ENCODE results near the gene UNC5C.

The UNC5C gene

GRCh38 chr4:95548738-95549245 is at the start of gene UNC5C:
TSS of gene UNC5C (minus strand) at chr4:95548973.
- Histone ChIP-seq H3K9me3 (ENCODE audit: control insufficient read depth, insufficient read depth, low read length) (no peaks in the 10 kb centered on the region), H3K4me3 (ENCODE audit: low read depth, low read length) (peak within 1 kb of the TSS; percentile 84), H3K27ac (ENCODE audit: low read depth, low read length) (no peak within 1 kb of the TSS), H3K36me3 (ENCODE audit: control insufficient read depth, insufficient read depth, low read length) (no peaks in the 10 kb centered on the region), H3K4me1 (ENCODE audit: control insufficient read depth, insufficient read depth, low read length) (peaks cover 22% of the 10 kb centered on the region), H3K27me3 (ENCODE audit: control insufficient read depth, insufficient read depth, low read length) (peaks cover 72% of the 10 kb centered on the region), H3K9ac (ENCODE audit: low read depth, low read length) (no peak within 1 kb of the TSS)

GRCh38 chr4:95596676-95597075 is 47.9 kb upstream of the UNC5C start:
- H3K27me3 ChIP-seq (ENCODE audit: control insufficient read depth, insufficient read depth, low read length), result no peaks in the 10 kb centered on the region
- H3K36me3 ChIP-seq (ENCODE audit: control insufficient read depth, insufficient read depth, low read length), result no peaks in the 10 kb centered on the region
- no peaks in the 10 kb centered on the region for H3K4me1 ChIP-seq (ENCODE audit: control insufficient read depth, insufficient read depth, low read length)
- no peak overlapping the region for H3K9ac ChIP-seq (ENCODE audit: low read depth, low read length)
- H3K27ac ChIP-seq (ENCODE audit: low read depth, low read length), result no peak overlapping the region
- H3K4me3 ChIP-seq (ENCODE audit: low read depth, low read length), result no peak overlapping the region
- no peaks in the 10 kb centered on the region for H3K9me3 ChIP-seq (ENCODE audit: control insufficient read depth, insufficient read depth, low read length)

- no peaks in the 10 kb centered on the region for H3K9me3 ChIP-seq (ENCODE audit: control insufficient read depth, insufficient read depth, low read length)
- no peak overlapping the region for H3K27ac ChIP-seq (ENCODE audit: low read depth, low read length)
- H3K36me3 ChIP-seq (ENCODE audit: control insufficient read depth, insufficient read depth, low read length), result no peaks in the 10 kb centered on the region
- no peak overlapping the region for H3K4me3 ChIP-seq (ENCODE audit: low read depth, low read length)
- no peak overlapping the region for H3K9ac ChIP-seq (ENCODE audit: low read depth, low read length)
- H3K27me3 ChIP-seq (ENCODE audit: control insufficient read depth, insufficient read depth, low read length), result no peaks in the 10 kb centered on the region
- no peaks in the 10 kb centered on the region for H3K4me1 ChIP-seq (ENCODE audit: control insufficient read depth, insufficient read depth, low read length)
These were observed 45.9 kb upstream of the UNC5C start for GRCh38 chr4:95594629-95595028.

GRCh38 chr4:95594013-95594412 is 45.2 kb upstream of the UNC5C start:
- no peaks in the 10 kb centered on the region for H3K27me3 ChIP-seq (ENCODE audit: control insufficient read depth, insufficient read depth, low read length)
- no peak overlapping the region for H3K4me3 ChIP-seq (ENCODE audit: low read depth, low read length)
- no peaks in the 10 kb centered on the region for H3K4me1 ChIP-seq (ENCODE audit: control insufficient read depth, insufficient read depth, low read length)
- no peaks in the 10 kb centered on the region for H3K36me3 ChIP-seq (ENCODE audit: control insufficient read depth, insufficient read depth, low read length)
- H3K27ac ChIP-seq (ENCODE audit: low read depth, low read length), result no peak overlapping the region
- H3K9ac ChIP-seq (ENCODE audit: low read depth, low read length), result no peak overlapping the region
- H3K9me3 ChIP-seq (ENCODE audit: control insufficient read depth, insufficient read depth, low read length), result no peaks in the 10 kb centered on the region

- H3K27ac ChIP-seq (ENCODE audit: low read depth, low read length), result no peak overlapping the region
- H3K4me3 ChIP-seq (ENCODE audit: low read depth, low read length), result no peak overlapping the region
- no peaks in the 10 kb centered on the region for H3K4me1 ChIP-seq (ENCODE audit: control insufficient read depth, insufficient read depth, low read length)
- no peak overlapping the region for H3K9ac ChIP-seq (ENCODE audit: low read depth, low read length)
- H3K36me3 ChIP-seq (ENCODE audit: control insufficient read depth, insufficient read depth, low read length), result no peaks in the 10 kb centered on the region
- H3K27me3 ChIP-seq (ENCODE audit: control insufficient read depth, insufficient read depth, low read length), result no peaks in the 10 kb centered on the region
- no peaks in the 10 kb centered on the region for H3K9me3 ChIP-seq (ENCODE audit: control insufficient read depth, insufficient read depth, low read length)
These were observed 42.5 kb upstream of the UNC5C start for GRCh38 chr4:95591278-95591677.

GRCh38 chr4:95590615-95591014 is 41.8 kb upstream of the UNC5C start:
- no peak overlapping the region for H3K4me3 ChIP-seq (ENCODE audit: low read depth, low read length)

GRCh38 chr4:95585016-95585695 is 36.4 kb upstream of the UNC5C start:
- H3K27ac ChIP-seq (ENCODE audit: low read depth, low read length), result no peak overlapping the region
- no peaks in the 10 kb centered on the region for H3K4me1 ChIP-seq (ENCODE audit: control insufficient read depth, insufficient read depth, low read length)
- H3K9me3 ChIP-seq (ENCODE audit: control insufficient read depth, insufficient read depth, low read length), result no peaks in the 10 kb centered on the region
- no peak overlapping the region for H3K4me3 ChIP-seq (ENCODE audit: low read depth, low read length)
- no peak overlapping the region for H3K9ac ChIP-seq (ENCODE audit: low read depth, low read length)
- no peaks in the 10 kb centered on the region for H3K27me3 ChIP-seq (ENCODE audit: control insufficient read depth, insufficient read depth, low read length)
- H3K36me3 ChIP-seq (ENCODE audit: control insufficient read depth, insufficient read depth, low read length), result no peaks in the 10 kb centered on the region

More at GRCh38 chr4:95590615-95591014, 41.8 kb upstream of the UNC5C start:
- Histone ChIP-seq H3K36me3 (ENCODE audit: control insufficient read depth, insufficient read depth, low read length) (no peaks in the 10 kb centered on the region), H3K9ac (ENCODE audit: low read depth, low read length) (no peak overlapping the region), H3K27me3 (ENCODE audit: control insufficient read depth, insufficient read depth, low read length) (no peaks in the 10 kb centered on the region), H3K27ac (ENCODE audit: low read depth, low read length) (no peak overlapping the region), H3K4me1 (ENCODE audit: control insufficient read depth, insufficient read depth, low read length) (no peaks in the 10 kb centered on the region), H3K9me3 (ENCODE audit: control insufficient read depth, insufficient read depth, low read length) (no peaks in the 10 kb centered on the region)

- Histone ChIP-seq H3K4me3 (ENCODE audit: low read depth, low read length) (no peak overlapping the region), H3K27me3 (ENCODE audit: control insufficient read depth, insufficient read depth, low read length) (no peaks in the 10 kb centered on the region), H3K36me3 (ENCODE audit: control insufficient read depth, insufficient read depth, low read length) (no peaks in the 10 kb centered on the region), H3K27ac (ENCODE audit: low read depth, low read length) (no peak overlapping the region), H3K9ac (ENCODE audit: low read depth, low read length) (no peak overlapping the region), H3K9me3 (ENCODE audit: control insufficient read depth, insufficient read depth, low read length) (no peaks in the 10 kb centered on the region), H3K4me1 (ENCODE audit: control insufficient read depth, insufficient read depth, low read length) (no peaks in the 10 kb centered on the region)
These were observed 31.5 kb upstream of the UNC5C start for GRCh38 chr4:95580226-95580625.

GRCh38 chr4:95572304-95572991 is 23.7 kb upstream of the UNC5C start:
- H3K27me3 ChIP-seq (ENCODE audit: control insufficient read depth, insufficient read depth, low read length), result no peaks in the 10 kb centered on the region
- peaks cover 7% of the 10 kb centered on the region for H3K4me1 ChIP-seq (ENCODE audit: control insufficient read depth, insufficient read depth, low read length)
- H3K36me3 ChIP-seq (ENCODE audit: control insufficient read depth, insufficient read depth, low read length), result no peaks in the 10 kb centered on the region
- no peak overlapping the region for H3K9ac ChIP-seq (ENCODE audit: low read depth, low read length)
- H3K4me3 ChIP-seq (ENCODE audit: low read depth, low read length), result no peak overlapping the region
- no peak overlapping the region for H3K27ac ChIP-seq (ENCODE audit: low read depth, low read length)
- H3K9me3 ChIP-seq (ENCODE audit: control insufficient read depth, insufficient read depth, low read length), result no peaks in the 10 kb centered on the region

- no peaks in the 10 kb centered on the region for H3K9me3 ChIP-seq (ENCODE audit: control insufficient read depth, insufficient read depth, low read length)
- no peak overlapping the region for H3K9ac ChIP-seq (ENCODE audit: low read depth, low read length)
- no peaks in the 10 kb centered on the region for H3K36me3 ChIP-seq (ENCODE audit: control insufficient read depth, insufficient read depth, low read length)
- H3K27ac ChIP-seq (ENCODE audit: low read depth, low read length), result no peak overlapping the region
- peaks cover 7% of the 10 kb centered on the region for H3K4me1 ChIP-seq (ENCODE audit: control insufficient read depth, insufficient read depth, low read length)
- no peak overlapping the region for H3K4me3 ChIP-seq (ENCODE audit: low read depth, low read length)
- no peaks in the 10 kb centered on the region for H3K27me3 ChIP-seq (ENCODE audit: control insufficient read depth, insufficient read depth, low read length)
These were observed 22.8 kb upstream of the UNC5C start for GRCh38 chr4:95571577-95571976.

GRCh38 chr4:95563638-95564337 is 15.0 kb upstream of the UNC5C start:
- Histone ChIP-seq H3K4me3 (ENCODE audit: low read depth, low read length) (no peak overlapping the region), H3K4me1 (ENCODE audit: control insufficient read depth, insufficient read depth, low read length) (no peaks in the 10 kb centered on the region), H3K9me3 (ENCODE audit: control insufficient read depth, insufficient read depth, low read length) (no peaks in the 10 kb centered on the region), H3K36me3 (ENCODE audit: control insufficient read depth, insufficient read depth, low read length) (no peaks in the 10 kb centered on the region), H3K27me3 (ENCODE audit: control insufficient read depth, insufficient read depth, low read length) (no peaks in the 10 kb centered on the region), H3K9ac (ENCODE audit: low read depth, low read length) (no peak overlapping the region), H3K27ac (ENCODE audit: low read depth, low read length) (no peak overlapping the region)
